DOHH2 (cell line): ENCODE data around the gene SLC25A42.

ENCODE experiments used
- CTCF ChIP-seq: fragments of 200-600 bp; sonication (generic); IDR thresholded peaks from one replicate; pipeline ENCODE4 v1.5.1; 2014; ENCODE audit warnings: antibody characterized with exemption, mild to moderate bottlenecking, low read depth, low read length; ENCODE audit not compliant: poor library complexity, severe bottlenecking
- EZH2phosphoT487 ChIP-seq: fragments of 200-600 bp; sonication (generic); IDR thresholded peaks from 2 replicates; pipeline ENCODE4 v1.6.1; 2017; ENCODE audit warnings: borderline replicate concordance, mild to moderate bottlenecking, antibody characterized with exemption, low read length, moderate library complexity, mixed read lengths

GRCh38 chr19:19155495-19156219 is 91.9 kb downstream of the SLC25A42 start:
- TF ChIP-seq CTCF (no peak), EZH2phosphoT487 (no peak)
